Activated CD8-positive, alpha-beta memory T cell treated with anti-CD3 and anti-CD28 coated beads for 4 hours (primary cell): Measurements from ENCODE around the gene CSTF3.

Experiments
- DNase-seq, 2 donors: peaks; one replicate each; pipeline ENCODE4 v3.0.0-alpha.2; 2020; ENCODE audit warnings: low read depth in 2 of 2

CSTF3 gene

GRCh38 chr11:33040862-33041453 lies 120.3 kb downstream of the CSTF3 start:
- no peak for DNase-seq

DNA sequence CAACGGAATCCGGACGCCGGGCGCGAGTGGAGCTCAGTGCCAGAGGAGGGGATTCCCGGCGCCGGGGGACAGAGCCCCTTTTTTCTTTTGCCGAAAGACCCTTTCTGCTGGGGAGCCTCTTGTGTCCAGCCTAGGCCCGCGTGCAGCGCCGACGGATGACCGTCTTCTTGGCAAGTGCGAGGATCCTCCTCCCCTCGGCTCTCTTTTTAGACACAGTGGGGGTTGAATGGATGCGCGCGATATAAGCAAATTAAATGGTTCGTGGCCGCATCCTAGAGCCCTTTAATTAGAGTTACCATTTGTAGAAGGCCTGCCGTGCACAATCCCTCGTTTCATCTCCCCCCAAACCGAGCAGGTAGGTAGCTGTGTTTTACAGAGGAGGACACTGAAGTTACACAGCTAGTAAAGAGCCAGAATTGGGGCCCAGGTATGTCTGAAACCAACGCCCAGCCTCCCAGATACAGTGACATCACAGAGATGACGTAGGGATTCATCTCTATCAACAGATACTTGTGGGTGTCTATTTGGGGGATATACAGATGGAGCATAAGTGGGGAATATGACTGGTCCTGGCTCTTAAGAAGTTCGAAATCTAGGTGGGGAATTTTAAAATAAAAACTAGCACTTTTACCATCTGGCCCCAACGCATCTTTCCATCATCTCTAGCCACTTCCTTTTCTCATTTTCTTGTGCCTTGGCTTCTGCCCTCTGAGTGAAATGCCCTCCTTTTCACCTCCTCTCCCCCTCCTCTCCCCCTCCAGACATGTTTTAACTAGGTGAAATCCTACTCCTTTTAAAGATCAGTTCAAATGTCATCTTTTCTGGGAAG lies 121.0 kb downstream of the CSTF3 start:
- DNase-seq: no peak

DNA sequence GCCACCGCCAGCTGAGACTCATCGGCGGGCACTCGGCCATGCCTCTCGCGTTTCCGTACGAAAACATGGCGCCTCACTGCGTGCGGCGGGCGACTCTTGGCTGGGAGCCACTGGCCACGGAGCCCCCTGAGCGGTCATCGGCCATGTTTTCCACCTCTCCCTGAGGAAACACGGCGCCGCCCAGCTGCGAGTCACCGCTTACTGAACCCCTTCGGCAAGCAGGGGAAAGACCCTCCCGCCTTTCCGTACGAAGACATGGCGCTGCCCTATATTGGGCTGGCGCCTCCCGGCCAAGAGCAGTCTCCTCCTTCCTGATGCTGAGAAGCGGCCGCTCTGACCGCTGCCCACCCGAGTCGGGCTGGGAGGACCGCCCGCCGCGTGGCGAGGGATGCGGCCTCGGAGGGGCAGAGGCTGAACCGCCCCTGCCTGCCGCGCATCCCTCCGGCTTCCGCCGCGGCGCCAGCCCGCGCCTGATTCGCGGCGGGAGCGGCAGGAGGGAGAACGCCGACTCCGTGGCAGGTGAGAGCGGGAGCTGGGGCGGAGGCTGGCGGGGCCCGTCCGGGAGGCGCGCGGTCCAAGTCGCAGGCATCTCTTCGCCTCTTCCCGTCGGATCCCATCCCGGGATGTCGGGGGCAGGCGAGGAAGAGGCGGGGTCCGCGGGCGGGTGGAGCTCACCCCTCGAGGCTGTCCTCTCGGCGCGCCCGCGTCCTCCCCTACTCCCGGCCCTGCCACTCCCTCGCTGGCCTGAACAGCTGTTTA lies 121.8 kb downstream of the CSTF3 start, which contains the start of gene TCP11L1:
Gene TCP11L1, plus strand, starts transcription at position 299 of the 759 bp plus-strand sequence. CDS start 4,202 bp downstream, outside the sequence.
- peak; percentile 58 to 64 for DNase-seq

GRCh38 chr11:33035011-33035410 lies 126.3 kb downstream of the CSTF3 start:
- DNase-seq: no peak
